ENCODE results near the gene ACE. TPM values are rescaled to one million over a fixed set of nuclear protein-coding genes. Genes with fewer than 3 reads are reported as not detected.

Gene ACE
- total RNA-seq, 4 donors from 2014 or later, result 3.1 to 5.8 (median 4.2) TPM

DNA sequence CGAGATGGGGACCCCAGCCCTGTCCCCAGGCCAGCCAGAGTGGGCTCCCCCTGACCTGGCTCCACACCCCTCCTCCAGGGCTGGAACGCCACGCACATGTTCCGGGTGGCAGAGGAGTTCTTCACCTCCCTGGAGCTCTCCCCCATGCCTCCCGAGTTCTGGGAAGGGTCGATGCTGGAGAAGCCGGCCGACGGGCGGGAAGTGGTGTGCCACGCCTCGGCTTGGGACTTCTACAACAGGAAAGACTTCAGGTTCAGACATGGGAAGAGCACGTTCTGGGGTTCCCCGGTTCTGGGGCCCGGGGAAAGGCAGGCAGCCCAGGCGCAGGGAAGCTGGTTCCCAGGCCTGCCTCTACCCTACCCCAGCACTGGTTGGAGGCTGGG, 4.6 kb downstream of the ACE start:
- H3K4me3 ChIP-seq, result no peak overlapping the region
- intact Hi-C loops (cut with DNase I), result loop anchor here (5.0 kb wide), 1 partner anchor 54 kb away; no protein-coding TSS in a partner anchor
- 40% methylated on average over 1 of the region's 16 CpGs; no CpG with 5 or more reads in 1 of the 2 donors for WGBS, 2 donors
- no peaks in the 10 kb centered on the region for H3K36me3 ChIP-seq
- DNase-seq, result no peak
- H3K4me1 ChIP-seq, result peaks cover 12 to 34% (median 26%) of the 10 kb centered on the region in 3 donors
- peaks cover 0 to 53% (median 6%) of the 10 kb centered on the region in 4 donors for H3K27me3 ChIP-seq
- H3K27ac ChIP-seq, result no peak overlapping the region
- TF ChIP-seq, protein P1, sequence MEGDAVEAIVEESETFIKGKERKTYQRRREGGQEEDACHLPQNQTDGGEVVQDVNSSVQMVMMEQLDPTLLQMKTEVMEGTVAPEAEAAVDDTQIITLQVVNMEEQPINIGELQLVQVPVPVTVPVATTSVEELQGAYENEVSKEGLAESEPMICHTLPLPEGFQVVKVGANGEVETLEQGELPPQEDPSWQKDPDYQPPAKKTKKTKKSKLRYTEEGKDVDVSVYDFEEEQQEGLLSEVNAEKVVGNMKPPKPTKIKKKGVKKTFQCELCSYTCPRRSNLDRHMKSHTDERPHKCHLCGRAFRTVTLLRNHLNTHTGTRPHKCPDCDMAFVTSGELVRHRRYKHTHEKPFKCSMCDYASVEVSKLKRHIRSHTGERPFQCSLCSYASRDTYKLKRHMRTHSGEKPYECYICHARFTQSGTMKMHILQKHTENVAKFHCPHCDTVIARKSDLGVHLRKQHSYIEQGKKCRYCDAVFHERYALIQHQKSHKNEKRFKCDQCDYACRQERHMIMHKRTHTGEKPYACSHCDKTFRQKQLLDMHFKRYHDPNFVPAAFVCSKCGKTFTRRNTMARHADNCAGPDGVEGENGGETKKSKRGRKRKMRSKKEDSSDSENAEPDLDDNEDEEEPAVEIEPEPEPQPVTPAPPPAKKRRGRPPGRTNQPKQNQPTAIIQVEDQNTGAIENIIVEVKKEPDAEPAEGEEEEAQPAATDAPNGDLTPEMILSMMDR (IDR thresholded peaks at IDR 0.05), result no peak
- no peak for TF ChIP-seq POLR2A (IDR thresholded peaks at IDR 0.05)
- H3K9me3 ChIP-seq, result no peaks in the 10 kb centered on the region

DNA sequence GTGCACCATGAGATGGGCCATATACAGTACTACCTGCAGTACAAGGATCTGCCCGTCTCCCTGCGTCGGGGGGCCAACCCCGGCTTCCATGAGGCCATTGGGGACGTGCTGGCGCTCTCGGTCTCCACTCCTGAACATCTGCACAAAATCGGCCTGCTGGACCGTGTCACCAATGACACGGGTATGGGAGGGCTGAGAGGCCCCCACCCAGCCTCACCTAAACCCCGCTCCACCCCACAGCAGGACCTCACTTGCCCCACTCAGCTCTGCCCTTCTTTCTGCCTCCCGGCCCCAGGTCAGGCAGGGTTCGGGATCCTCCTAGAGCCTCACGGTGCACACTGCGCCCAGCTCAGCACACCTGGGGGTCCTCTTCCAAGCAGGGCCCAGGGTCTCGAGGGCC, 5.6 kb downstream of the ACE start:
- H3K4me1 ChIP-seq, result peaks cover 9 to 24% (median 15%) of the 10 kb centered on the region in 3 donors
- no peak for DNase-seq
- no peak overlapping the region for H3K4me3 ChIP-seq
- no peaks in the 10 kb centered on the region for H3K9me3 ChIP-seq
- H3K27ac ChIP-seq, result no peak overlapping the region
- H3K27me3 ChIP-seq, result peaks cover 0 to 43% (median 3%) of the 10 kb centered on the region in 4 donors
- TF ChIP-seq, protein P1 (IDR thresholded peaks at IDR 0.05), result no peak
- TF ChIP-seq POLR2A (IDR thresholded peaks at IDR 0.05), result no peak
- intact Hi-C loops (cut with DNase I), result loop anchor here (5.0 kb wide), 1 partner anchor 55 kb away; no protein-coding TSS in a partner anchor
- WGBS, 2 donors, result 80 to 82% methylated on average over 6 to 10 of the region's 16 CpGs
- no peaks in the 10 kb centered on the region for H3K36me3 ChIP-seq

DNA sequence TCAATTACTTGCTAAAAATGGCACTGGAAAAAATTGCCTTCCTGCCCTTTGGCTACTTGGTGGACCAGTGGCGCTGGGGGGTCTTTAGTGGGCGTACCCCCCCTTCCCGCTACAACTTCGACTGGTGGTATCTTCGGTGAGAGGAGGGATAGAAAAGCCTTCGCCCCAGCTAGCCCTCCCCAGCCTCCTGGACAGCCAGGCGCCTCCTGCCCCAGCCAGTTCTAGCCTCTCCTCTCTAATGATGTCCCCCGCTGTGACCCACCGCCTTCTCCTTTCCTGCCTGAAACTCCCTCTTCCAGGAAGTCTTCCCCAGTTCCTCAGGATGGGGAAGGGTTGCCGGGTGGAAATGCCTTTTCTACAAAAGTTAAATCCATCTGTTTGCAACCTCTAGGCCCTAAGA, 6.2 kb downstream of the ACE start:
- Histone ChIP-seq H3K27ac (no peak overlapping the region), H3K4me3 (no peak overlapping the region), H3K4me1 (peaks cover 3 to 18% (median 10%) of the 10 kb centered on the region in 3 donors), H3K9me3 (no peaks in the 10 kb centered on the region), H3K27me3 (peaks cover 0 to 37% (median under 1%) of the 10 kb centered on the region in 4 donors), H3K36me3 (no peaks in the 10 kb centered on the region)
- intact Hi-C loops (cut with DNase I), result loop anchor here (5.0 kb wide), 1 partner anchor 56 kb away; no protein-coding TSS in a partner anchor
- no peak for TF ChIP-seq POLR2A (IDR thresholded peaks at IDR 0.05)
- TF ChIP-seq, protein P1 (IDR thresholded peaks at IDR 0.05), result no peak
- 80 to 95% methylated on average over 10 of the region's 10 CpGs for WGBS, 2 donors
- DNase-seq, result no peak

DNA sequence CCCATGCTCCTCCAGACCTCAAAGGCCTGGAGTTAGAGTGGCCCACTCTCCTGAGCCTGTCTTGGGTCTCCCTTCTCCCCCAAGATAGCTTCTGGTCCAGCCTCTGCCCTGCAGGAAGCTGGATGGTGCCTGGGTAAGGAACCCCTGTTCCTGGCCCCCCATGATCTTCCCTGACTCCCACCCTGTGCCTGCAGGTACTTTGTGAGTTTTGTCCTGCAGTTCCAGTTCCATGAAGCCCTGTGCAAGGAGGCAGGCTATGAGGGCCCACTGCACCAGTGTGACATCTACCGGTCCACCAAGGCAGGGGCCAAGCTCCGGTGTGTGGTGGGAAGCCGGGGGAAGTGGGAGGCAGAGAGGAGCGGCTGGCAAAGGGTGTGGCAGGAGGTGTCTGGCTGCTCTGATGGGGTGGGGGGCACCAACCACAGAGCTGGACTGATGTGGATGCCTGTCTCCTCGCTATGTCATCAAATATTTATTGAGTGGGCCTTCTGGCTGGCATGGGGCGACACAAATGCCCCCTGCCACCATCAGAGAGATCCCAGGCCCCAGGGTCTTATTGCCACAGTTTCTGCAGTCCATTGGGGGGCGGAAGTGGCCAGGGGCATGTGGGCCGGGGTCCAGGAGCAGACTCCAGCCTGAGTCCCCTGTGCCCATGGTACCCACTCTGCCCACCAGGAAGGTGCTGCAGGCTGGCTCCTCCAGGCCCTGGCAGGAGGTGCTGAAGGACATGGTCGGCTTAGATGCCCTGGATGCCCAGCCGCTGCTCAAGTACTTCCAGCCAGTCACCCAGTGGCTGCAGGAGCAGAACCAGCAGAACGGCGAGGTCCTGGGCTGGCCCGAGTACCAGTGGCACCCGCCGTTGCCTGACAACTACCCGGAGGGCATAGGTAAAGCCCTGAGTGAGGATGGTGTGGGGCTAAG, 7.1 kb downstream of the ACE start:
- no peaks in the 10 kb centered on the region for H3K9me3 ChIP-seq
- TF ChIP-seq, protein P1 (IDR thresholded peaks at IDR 0.05), result no peak
- TF ChIP-seq POLR2A (IDR thresholded peaks at IDR 0.05), result no peak
- intact Hi-C loops (cut with DNase I), result loop anchor here (5.0 kb wide), 1 partner anchor 57 kb away; no protein-coding TSS in a partner anchor
- no peak overlapping the region for H3K4me3 ChIP-seq
- H3K27ac ChIP-seq, result no peak overlapping the region
- H3K27me3 ChIP-seq, result peaks cover 0 to 30% (median 0%) of the 10 kb centered on the region in 4 donors
- H3K36me3 ChIP-seq, result no peaks in the 10 kb centered on the region
- 86 to 100% methylated on average over 3 to 9 of the region's 16 CpGs for WGBS, 2 donors
- peaks cover 0 to 9% (median 1%) of the 10 kb centered on the region in 3 donors for H3K4me1 ChIP-seq
- DNase-seq, result no peak

Data from esophagus squamous epithelium (tissue), 5 donors.